K562 (cell line): ENCODE data around the gene PTGIR. TPM values are rescaled to one million over a fixed set of nuclear protein-coding genes. Genes with fewer than 3 reads are reported as not detected.

Experiments used
- GMEB1 ChIP-seq: fragments of 250-450 bp; sonication (Bioruptor Pico); IDR thresholded peaks from 2 replicates; pipeline ENCODE4 v1.4.0; 2020; ENCODE audit warnings: mild to moderate bottlenecking
- MBD1 ChIP-seq: fragments of 250-450 bp; sonication (Bioruptor Pico); IDR thresholded peaks from 2 replicates; pipeline ENCODE4 v1.8.0; 2022; ENCODE audit warnings: inconsistent platforms
- MECOM ChIP-seq: fragments of 250-450 bp; sonication (Bioruptor Pico); IDR thresholded peaks from 2 replicates; pipeline ENCODE4 v1.8.0; 2022; ENCODE audit warnings: inconsistent platforms
- MEF2A ChIP-seq: IDR thresholded peaks from 2 replicates; pipeline ENCODE4 v1.6.1; 2011; ENCODE audit warnings: low read depth, mild to moderate bottlenecking, low read length, moderate library complexity; ENCODE audit not compliant: control insufficient read depth
- RBM39 ChIP-seq: fragments of 200-400 bp; formaldehyde crosslinking; optimal IDR thresholded peaks from 2 replicates; pipeline ENCODE3; 2018; ENCODE audit warnings: low read depth, low read length
- SNIP1 ChIP-seq: fragments of 450-650 bp; IDR thresholded peaks from 2 replicates; pipeline ENCODE4 v1.7.1; 2017; ENCODE audit warnings: low read depth, mild to moderate bottlenecking
- SRSF3 ChIP-seq: fragments of 200-400 bp; formaldehyde crosslinking; IDR thresholded peaks from 2 replicates; pipeline ENCODE4 v1.6.1; 2016; ENCODE audit warnings: mild to moderate bottlenecking, low read length, moderate library complexity; ENCODE audit not compliant: insufficient read depth
- TEAD4 ChIP-seq, 2 experiments: sonication (generic) in 1 of 2; formaldehyde crosslinking in 1 of 2; IDR thresholded peaks; 2 replicates each; pipeline versions ENCODE4 v1.6.1 to v1.8.0; 2012 to 2022; ENCODE audit warnings: borderline replicate concordance in 1 of 2, inconsistent platforms in 1 of 2, low read length in 1 of 2, mild to moderate bottlenecking in 1 of 2, missing genetic modification reagents in 1 of 2
- THAP7 ChIP-seq: fragments of 250-450 bp; sonication (Bioruptor Pico); IDR thresholded peaks from 2 replicates; pipeline ENCODE4 v1.5.0; 2021
- ZBTB2 ChIP-seq: fragments of 450-650 bp; IDR thresholded peaks from 2 replicates; pipeline ENCODE4 v1.6.1; 2016; ENCODE audit warnings: antibody characterized with exemption
- ZNF347 ChIP-seq: fragments of 450-650 bp; formaldehyde crosslinking; IDR thresholded peaks from 2 replicates; pipeline ENCODE4 v1.4.0; 2020; ENCODE audit warnings: low read depth, mild to moderate bottlenecking, moderate library complexity
- polyA plus RNA-seq, 8 experiments: library from polyadenylated mRNA; depleted of rRNA in 4 of 8; stranded (reverse) in 5 of 8; unstranded in 3 of 8; fragments of >200 nt; fragmentation: Nextera tagmentation in 2 of 8; fragmentation: Illumina TruSeq in 1 of 8; extraction: Ambion mirVana in 2 of 8; extraction: Trizol in 1 of 8; gene quantifications; 2 replicates each; pipeline versions ENCODE4 v1.2.1 to v1.2.3, GENCODE V29; 2011 to 2014; ENCODE audit warnings: inconsistent platforms in 1 of 8, missing spikeins in 1 of 8
- total RNA-seq, 7 experiments: library from RNA; depleted of rRNA in 6 of 7; stranded (reverse); fragments of >200 nt in 6 of 7; fragmentation: Illumina TruSeq in 2 of 7; extraction: Trizol in 2 of 7; gene quantifications; 2 replicates each; pipeline versions ENCODE4 v1.2.1 to v1.2.3, GENCODE V29; 2011 to 2021; ENCODE audit warnings: low replicate concordance in 1 of 7
- TF ChIP-seq, protein P1 (sequence below): IDR thresholded peaks from 2 replicates; pipeline ENCODE4 v1.6.1; 2011; ENCODE audit warnings: borderline replicate concordance, low read depth, mild to moderate bottlenecking, moderate library complexity, low read length; ENCODE audit not compliant: insufficient read depth, poor library complexity, severe bottlenecking
- TF ChIP-seq, protein P2 (sequence below): fragments of 150-350 bp; IDR thresholded peaks from 2 replicates; pipeline ENCODE4 v1.6.1; 2014; ENCODE audit warnings: low read depth, mild to moderate bottlenecking, low read length, borderline replicate concordance

The PTGIR gene
- total and polyA plus RNA-seq, 9 of the 15 experiments (the other 6 are each of a cell fraction or from before 2014, with no cell fraction given), result 0.11 to 3.4 (median 1.1) TPM; not detected in 1

- TF ChIP-seq GMEB1 (CRISPR knock-in tag) (no peak), RBM39 (no peak), MECOM (CRISPR knock-in tag) (no peak), SRSF3 (no peak), SNIP1 (no peak), THAP7 (CRISPR knock-in tag) (no peak), ZNF347 (CRISPR knock-in tag) (no peak), ZBTB2 (no peak), MEF2A (no peak), TEAD4 (IDR thresholded peaks at IDR 0.05; ENCODE audit: low read length) (no peak; the same call in 1 of the 2 replicates), TEAD4 (CRISPR knock-in tag; IDR thresholded peaks at IDR 0.05; ENCODE audit: borderline replicate concordance) (no peak), MBD1 (no peak)
- TF ChIP-seq, protein P1, sequence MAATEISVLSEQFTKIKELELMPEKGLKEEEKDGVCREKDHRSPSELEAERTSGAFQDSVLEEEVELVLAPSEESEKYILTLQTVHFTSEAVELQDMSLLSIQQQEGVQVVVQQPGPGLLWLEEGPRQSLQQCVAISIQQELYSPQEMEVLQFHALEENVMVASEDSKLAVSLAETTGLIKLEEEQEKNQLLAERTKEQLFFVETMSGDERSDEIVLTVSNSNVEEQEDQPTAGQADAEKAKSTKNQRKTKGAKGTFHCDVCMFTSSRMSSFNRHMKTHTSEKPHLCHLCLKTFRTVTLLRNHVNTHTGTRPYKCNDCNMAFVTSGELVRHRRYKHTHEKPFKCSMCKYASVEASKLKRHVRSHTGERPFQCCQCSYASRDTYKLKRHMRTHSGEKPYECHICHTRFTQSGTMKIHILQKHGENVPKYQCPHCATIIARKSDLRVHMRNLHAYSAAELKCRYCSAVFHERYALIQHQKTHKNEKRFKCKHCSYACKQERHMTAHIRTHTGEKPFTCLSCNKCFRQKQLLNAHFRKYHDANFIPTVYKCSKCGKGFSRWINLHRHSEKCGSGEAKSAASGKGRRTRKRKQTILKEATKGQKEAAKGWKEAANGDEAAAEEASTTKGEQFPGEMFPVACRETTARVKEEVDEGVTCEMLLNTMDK, result no peak
- TF ChIP-seq, protein P2, sequence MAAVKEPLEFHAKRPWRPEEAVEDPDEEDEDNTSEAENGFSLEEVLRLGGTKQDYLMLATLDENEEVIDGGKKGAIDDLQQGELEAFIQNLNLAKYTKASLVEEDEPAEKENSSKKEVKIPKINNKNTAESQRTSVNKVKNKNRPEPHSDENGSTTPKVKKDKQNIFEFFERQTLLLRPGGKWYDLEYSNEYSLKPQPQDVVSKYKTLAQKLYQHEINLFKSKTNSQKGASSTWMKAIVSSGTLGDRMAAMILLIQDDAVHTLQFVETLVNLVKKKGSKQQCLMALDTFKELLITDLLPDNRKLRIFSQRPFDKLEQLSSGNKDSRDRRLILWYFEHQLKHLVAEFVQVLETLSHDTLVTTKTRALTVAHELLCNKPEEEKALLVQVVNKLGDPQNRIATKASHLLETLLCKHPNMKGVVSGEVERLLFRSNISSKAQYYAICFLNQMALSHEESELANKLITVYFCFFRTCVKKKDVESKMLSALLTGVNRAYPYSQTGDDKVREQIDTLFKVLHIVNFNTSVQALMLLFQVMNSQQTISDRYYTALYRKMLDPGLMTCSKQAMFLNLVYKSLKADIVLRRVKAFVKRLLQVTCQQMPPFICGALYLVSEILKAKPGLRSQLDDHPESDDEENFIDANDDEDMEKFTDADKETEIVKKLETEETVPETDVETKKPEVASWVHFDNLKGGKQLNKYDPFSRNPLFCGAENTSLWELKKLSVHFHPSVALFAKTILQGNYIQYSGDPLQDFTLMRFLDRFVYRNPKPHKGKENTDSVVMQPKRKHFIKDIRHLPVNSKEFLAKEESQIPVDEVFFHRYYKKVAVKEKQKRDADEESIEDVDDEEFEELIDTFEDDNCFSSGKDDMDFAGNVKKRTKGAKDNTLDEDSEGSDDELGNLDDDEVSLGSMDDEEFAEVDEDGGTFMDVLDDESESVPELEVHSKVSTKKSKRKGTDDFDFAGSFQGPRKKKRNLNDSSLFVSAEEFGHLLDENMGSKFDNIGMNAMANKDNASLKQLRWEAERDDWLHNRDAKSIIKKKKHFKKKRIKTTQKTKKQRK, result no peak
Measured at GRCh38 chr19:46639358-46640182, 14.7 kb upstream of the PTGIR start (continued).
